ENCODE data around the gene RNF130. TPM values are rescaled to one million over a fixed set of nuclear protein-coding genes. Genes with fewer than 3 reads are reported as not detected.

Gene RNF130
- total RNA-seq, 1 donor from 2014 or later = 183 TPM

DNA sequence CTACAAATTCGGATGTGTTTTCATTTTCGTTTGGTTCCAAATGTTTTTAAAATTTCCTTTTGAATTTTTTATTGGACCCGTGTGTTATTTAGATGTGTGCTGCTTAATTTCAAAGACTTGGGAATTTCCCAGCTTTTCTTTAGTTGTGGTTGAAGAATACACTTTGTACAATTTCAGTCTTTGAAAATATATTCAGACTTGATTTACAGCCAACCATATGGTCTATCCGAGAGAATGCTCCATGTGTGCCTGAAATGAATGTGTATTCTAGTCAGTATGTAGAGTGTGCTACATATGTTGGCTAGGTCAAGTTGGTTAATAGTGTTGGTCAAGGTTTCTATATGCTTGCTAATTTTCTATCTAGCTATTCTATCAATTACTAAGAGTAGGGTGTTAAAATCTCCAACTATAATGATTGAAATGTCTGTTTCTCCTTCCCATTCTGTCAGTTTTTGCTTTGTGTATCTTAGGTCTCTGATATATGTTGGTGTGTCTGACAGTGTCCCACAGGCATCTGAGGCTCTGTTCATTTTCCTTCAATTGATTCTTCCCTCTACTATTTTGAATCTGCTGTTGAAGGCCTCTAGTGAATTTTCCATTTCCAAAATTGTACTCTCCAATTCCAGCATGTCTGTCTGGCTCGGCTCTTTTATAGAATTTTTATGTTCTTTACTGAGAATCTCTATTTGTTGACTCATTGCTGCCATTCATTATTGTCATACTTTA, 36.2 kb downstream of the RNF130 start:
- Histone ChIP-seq H3K4me3 (no peak overlapping the region), H3K9ac (no peak overlapping the region), H3K9me3 (ENCODE audit: low read depth) (no peaks in the 10 kb centered on the region), H3K27me3 (no peaks in the 10 kb centered on the region), H3K4me2 (no peak overlapping the region), H3F3A (ENCODE audit: low read depth) (no peaks in the 10 kb centered on the region), H3K36me3 (peaks cover 32% of the 10 kb centered on the region), H4K20me1 (ENCODE audit: low read depth) (peaks cover 29% of the 10 kb centered on the region), H3K27ac (no peak overlapping the region), H3K79me2 (ENCODE audit: low read depth) (peaks cover 74% of the 10 kb centered on the region), H2AFZ (replicated peaks) (no peak overlapping the region), H3K4me1 (no peaks in the 10 kb centered on the region)
- Mint-ChIP-seq H3K27ac (no peak overlapping the region), H3K27me3 (ENCODE audit: insufficient read depth, low read depth) (peaks cover 5% of the 10 kb centered on the region), H3K4me3 (no peak overlapping the region), H3K4me1 (no peaks in the 10 kb centered on the region), H3K36me3 (peaks cover 92% of the 10 kb centered on the region), H3K9me3 (peaks cover 70% of the 10 kb centered on the region)
- no peak for TF ChIP-seq EZH2phosphoT487 (IDR thresholded peaks at IDR 0.05)
- TF ChIP-seq, protein P1, sequence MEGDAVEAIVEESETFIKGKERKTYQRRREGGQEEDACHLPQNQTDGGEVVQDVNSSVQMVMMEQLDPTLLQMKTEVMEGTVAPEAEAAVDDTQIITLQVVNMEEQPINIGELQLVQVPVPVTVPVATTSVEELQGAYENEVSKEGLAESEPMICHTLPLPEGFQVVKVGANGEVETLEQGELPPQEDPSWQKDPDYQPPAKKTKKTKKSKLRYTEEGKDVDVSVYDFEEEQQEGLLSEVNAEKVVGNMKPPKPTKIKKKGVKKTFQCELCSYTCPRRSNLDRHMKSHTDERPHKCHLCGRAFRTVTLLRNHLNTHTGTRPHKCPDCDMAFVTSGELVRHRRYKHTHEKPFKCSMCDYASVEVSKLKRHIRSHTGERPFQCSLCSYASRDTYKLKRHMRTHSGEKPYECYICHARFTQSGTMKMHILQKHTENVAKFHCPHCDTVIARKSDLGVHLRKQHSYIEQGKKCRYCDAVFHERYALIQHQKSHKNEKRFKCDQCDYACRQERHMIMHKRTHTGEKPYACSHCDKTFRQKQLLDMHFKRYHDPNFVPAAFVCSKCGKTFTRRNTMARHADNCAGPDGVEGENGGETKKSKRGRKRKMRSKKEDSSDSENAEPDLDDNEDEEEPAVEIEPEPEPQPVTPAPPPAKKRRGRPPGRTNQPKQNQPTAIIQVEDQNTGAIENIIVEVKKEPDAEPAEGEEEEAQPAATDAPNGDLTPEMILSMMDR (IDR thresholded peaks at IDR 0.05) = no peak
- TF ChIP-seq EZH2 (IDR thresholded peaks at IDR 0.05) = no peak
- DNase-seq (ENCODE audit: low spot score) = no peak

DNA sequence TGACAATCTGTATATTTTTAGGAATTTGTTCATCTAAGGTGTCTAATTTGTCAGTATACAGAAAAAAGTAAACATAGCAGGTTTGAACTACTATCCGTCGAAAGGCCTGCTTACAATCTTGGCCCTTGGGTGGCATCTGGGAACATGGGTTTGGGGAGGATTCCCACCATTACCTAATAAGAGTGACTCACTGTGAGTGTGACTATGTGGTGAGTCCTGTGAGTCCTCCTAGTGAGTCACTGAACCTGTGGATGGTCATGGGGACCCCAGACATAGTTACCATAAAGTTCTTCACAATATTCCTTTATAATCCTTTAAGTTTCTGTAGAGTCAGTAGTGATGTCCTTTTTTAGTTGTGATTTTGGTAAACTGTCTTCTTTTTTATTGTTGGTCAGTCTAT, 37.0 kb downstream of the RNF130 start:
- H3K4me1 Mint-ChIP-seq = no peaks in the 10 kb centered on the region

DNA sequence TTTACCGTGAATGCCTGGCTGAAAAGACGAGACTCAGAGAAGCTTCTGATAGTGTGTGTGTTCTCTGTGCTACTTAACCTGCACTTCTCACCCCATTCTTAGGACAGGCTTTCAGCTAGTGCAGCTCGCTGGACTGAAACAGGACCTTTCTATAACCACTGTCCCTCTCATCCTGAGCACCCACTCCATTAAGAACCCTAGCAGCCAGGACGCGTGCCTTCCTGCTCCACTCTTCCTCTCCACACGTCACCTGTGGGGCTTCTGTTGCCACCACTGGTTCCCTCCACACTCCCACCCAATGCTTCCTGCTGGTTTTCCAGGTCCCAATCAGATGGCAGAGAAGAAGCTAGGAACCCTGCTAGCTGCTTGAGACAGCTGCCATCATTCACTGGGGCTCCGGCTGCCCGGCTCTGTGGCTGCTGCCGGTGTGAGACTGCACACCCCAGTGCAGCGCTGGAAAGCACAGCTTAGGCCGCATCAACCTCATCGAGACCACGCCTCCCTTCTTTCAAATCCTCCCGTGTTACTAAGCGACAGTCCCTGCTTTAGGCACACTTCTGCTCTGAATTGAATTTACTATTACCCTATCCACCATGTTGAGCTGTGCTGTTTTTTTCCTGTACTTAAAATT, 44.0 kb downstream of the RNF130 start:
- Histone ChIP-seq H3F3A (ENCODE audit: low read depth) (peaks cover 16% of the 10 kb centered on the region), H3K27ac (peak overlapping the region; percentile 36), H3K4me2 (peak overlapping the region; percentile 50), H3K79me2 (ENCODE audit: low read depth) (peaks cover 99% of the 10 kb centered on the region), H3K9me3 (ENCODE audit: low read depth) (no peaks in the 10 kb centered on the region), H3K4me3 (no peak overlapping the region), H4K20me1 (ENCODE audit: low read depth) (peaks cover 91% of the 10 kb centered on the region), H3K9ac (no peak overlapping the region), H3K27me3 (no peaks in the 10 kb centered on the region), H3K4me1 (peaks cover 25% of the 10 kb centered on the region), H3K36me3 (no peaks in the 10 kb centered on the region), H2AFZ (replicated peaks) (no peak overlapping the region)
- H3K4me1 Mint-ChIP-seq = peaks cover 22% of the 10 kb centered on the region
- peak; percentile 43 for DNase-seq (ENCODE audit: low spot score)
- TF ChIP-seq, protein P1 (IDR thresholded peaks at IDR 0.05) = no peak
- TF ChIP-seq EZH2 (IDR thresholded peaks at IDR 0.05) (no peak), EZH2phosphoT487 (IDR thresholded peaks at IDR 0.05) (no peak)
- H3K27me3 Mint-ChIP-seq (ENCODE audit: insufficient read depth, low read depth) = peaks cover 4% of the 10 kb centered on the region
- peaks cover 33% of the 10 kb centered on the region for H3K9me3 Mint-ChIP-seq
- no peak overlapping the region for H3K4me3 Mint-ChIP-seq
- H3K36me3 Mint-ChIP-seq = peaks cover 66% of the 10 kb centered on the region
- peak overlapping the region; percentile 55 for H3K27ac Mint-ChIP-seq

More for the DNA sequence above, 37.0 kb downstream of the RNF130 start:
- Histone ChIP-seq H4K20me1 (ENCODE audit: low read depth) (peaks cover 29% of the 10 kb centered on the region), H3K9ac (no peak overlapping the region), H3K4me1 (peaks cover under 1% of the 10 kb centered on the region), H2AFZ (replicated peaks) (no peak overlapping the region), H3K4me2 (no peak overlapping the region), H3K9me3 (ENCODE audit: low read depth) (no peaks in the 10 kb centered on the region), H3K79me2 (ENCODE audit: low read depth) (peaks cover 74% of the 10 kb centered on the region), H3K4me3 (no peak overlapping the region), H3K36me3 (peaks cover 24% of the 10 kb centered on the region), H3F3A (ENCODE audit: low read depth) (no peaks in the 10 kb centered on the region), H3K27me3 (no peaks in the 10 kb centered on the region), H3K27ac (no peak overlapping the region)
- TF ChIP-seq EZH2phosphoT487 (IDR thresholded peaks at IDR 0.05) (no peak), EZH2 (IDR thresholded peaks at IDR 0.05) (no peak)
- TF ChIP-seq, protein P1 (IDR thresholded peaks at IDR 0.05) = no peak
- H3K27me3 Mint-ChIP-seq (ENCODE audit: insufficient read depth, low read depth) = peaks cover 5% of the 10 kb centered on the region
- no peak for DNase-seq (ENCODE audit: low spot score)
- H3K9me3 Mint-ChIP-seq = peaks cover 69% of the 10 kb centered on the region
- H3K27ac Mint-ChIP-seq = no peak overlapping the region
- H3K4me3 Mint-ChIP-seq = no peak overlapping the region
- H3K36me3 Mint-ChIP-seq = peaks cover 88% of the 10 kb centered on the region
